GM12878 (cell line): Measurements from ENCODE around the gene CD48. TPM values are rescaled to one million over a fixed set of nuclear protein-coding genes. Genes with fewer than 3 reads are reported as not detected.

ENCODE experiments used
- ATAC-seq: fragments of 200-7000 bp; cut with Tn5 transposase; 3 replicates; pipeline ENCODE4 v1.9.1; 2020; ENCODE audit warnings: mild to moderate bottlenecking, moderate library complexity
- BruUV-seq: library from RNA; stranded (reverse); fragments of 400-500 nt; replicated peaks from 2 replicates; lab custom pipeline; 2021; lab: Mats Ljungman, UMichigan
- CTCF ChIA-PET: fragments of 300-600 bp; sonication (Branson Sonifier 250); formaldehyde crosslinking; extraction: SDS; loops from one replicate; lab custom pipeline; 2021; ENCODE audit warnings: inconsistent platforms; lab: Yijun Ruan, JAX
- POLR2A ChIA-PET: fragments of 350-600 bp; formaldehyde crosslinking; extraction: SDS; loops from one replicate; lab custom pipeline; 2021; ENCODE audit warnings: inconsistent platforms; lab: Charles Lee
- RAD21 ChIA-PET: fragments of 300-600 bp; sonication (Branson Sonifier 250); formaldehyde crosslinking; loops from one replicate; lab custom pipeline; 2023; ENCODE audit warnings: antibody characterized with exemption; ENCODE audit not compliant: unreplicated experiment; lab: Charles Lee
- SMC1A ChIA-PET: fragments of 300-600 bp; sonication (Branson Sonifier 250); formaldehyde crosslinking; loops from one replicate; lab custom pipeline; 2023; ENCODE audit not compliant: unreplicated experiment, uncharacterized antibody; lab: Charles Lee
- DNase-seq: peaks from one replicate; pipeline ENCODE4 v3.0.0-alpha.2; 2011; ENCODE audit warnings: low read depth, low spot score
- FAIRE-seq: peaks from 3 replicates; lab custom pipeline; 2011; peaks lifted over from hg19 to GRCh38; lab: Jason Lieb, UNC
- H2AFZ ChIP-seq: 2 replicates; pipeline ENCODE4 v1.6.0; 2011; ENCODE audit warnings: low read depth, low read length, control low read depth; ENCODE audit not compliant: control insufficient read depth
- H3K27ac ChIP-seq: 2 replicates; pipeline ENCODE4 v1.5.1; 2011; ENCODE audit warnings: control low read depth; ENCODE audit not compliant: control insufficient read depth, insufficient read depth
- H3K27me3 ChIP-seq, 2 experiments: replicated peaks in 1 of 2; 2 replicates each; pipeline versions ENCODE4 v1.6.0 to v1.6.1; 2011; ENCODE audit warnings: low read length in 1 of 2; ENCODE audit not compliant: control insufficient read depth in 2 of 2, insufficient read depth in 2 of 2
- H3K36me3 ChIP-seq, 2 experiments: 2 replicates each; pipeline ENCODE4 v1.5.1; 2011; ENCODE audit warnings: low read length in 1 of 2; ENCODE audit not compliant: control insufficient read depth in 2 of 2, insufficient read depth in 2 of 2
- H3K4me1 ChIP-seq: 2 replicates; pipeline ENCODE4 v1.6.1; 2011; ENCODE audit warnings: mild to moderate bottlenecking, low read length, moderate library complexity, mixed read lengths; ENCODE audit not compliant: control insufficient read depth, insufficient read depth
- H3K4me2 ChIP-seq: 2 replicates; pipeline ENCODE4 v1.6.0; 2011; ENCODE audit warnings: control low read depth; ENCODE audit not compliant: control insufficient read depth, insufficient read depth
- H3K4me3 ChIP-seq: fragments of 200-600 bp; sonication (generic); 2 replicates; pipeline ENCODE4 v1.5.1; 2016
- H3K79me2 ChIP-seq: 2 replicates; pipeline ENCODE4 v1.6.0; 2011; ENCODE audit warnings: low read length; ENCODE audit not compliant: control insufficient read depth, insufficient read depth
- H3K9ac ChIP-seq: 2 replicates; pipeline ENCODE4 v1.8.0; 2011; ENCODE audit warnings: low read length, control low read depth, mixed read lengths; ENCODE audit not compliant: control insufficient read depth, insufficient read depth
- H3K9me3 ChIP-seq: replicated peaks from 3 replicates; pipeline ENCODE4 v1.5.1; 2011; ENCODE audit warnings: mild to moderate bottlenecking, low read length; ENCODE audit not compliant: control insufficient read depth, insufficient read depth
- H4K20me1 ChIP-seq: 2 replicates; pipeline ENCODE4 v1.6.0; 2011; ENCODE audit not compliant: control insufficient read depth, insufficient read depth
- CBFB ChIP-seq: IDR thresholded peaks from 2 replicates; pipeline ENCODE4 v1.6.1; 2016; ENCODE audit warnings: antibody characterized with exemption, low read depth
- NR2C1 ChIP-seq: fragments of 450-650 bp; IDR thresholded peaks from 2 replicates; pipeline ENCODE4 v1.6.1; 2017; ENCODE audit warnings: antibody characterized with exemption, mild to moderate bottlenecking, moderate library complexity
- POLR2AphosphoS2 ChIP-seq: IDR thresholded peaks from 2 replicates; pipeline ENCODE4 v1.6.1; 2011; ENCODE audit warnings: low read depth, mild to moderate bottlenecking, low read length, improper control_type of control experiment, moderate library complexity
- SMC3 ChIP-seq: IDR thresholded peaks from 2 replicates; pipeline ENCODE4 v1.6.1; 2011; ENCODE audit warnings: low read length, improper control_type of control experiment, borderline replicate concordance
- STAT3 ChIP-seq: IDR thresholded peaks from 2 replicates; pipeline ENCODE4 v1.6.1; 2011; ENCODE audit warnings: low read depth, low read length, improper control_type of control experiment
- USF2 ChIP-seq: IDR thresholded peaks from 2 replicates; pipeline ENCODE4 v1.6.1; 2011; ENCODE audit warnings: low read depth, low read length, improper control_type of control experiment, borderline replicate concordance
- YY1 ChIP-seq: IDR thresholded peaks from 2 replicates; pipeline ENCODE4 v1.6.1; 2011; ENCODE audit warnings: low read depth, mild to moderate bottlenecking, low read length
- ZNF384 ChIP-seq: IDR thresholded peaks from 2 replicates; pipeline ENCODE4 v1.6.1; 2012; ENCODE audit warnings: low read depth, mild to moderate bottlenecking, low read length, improper control_type of control experiment, borderline replicate concordance
- WGBS: methylation state at CpG from one replicate; pipeline ENCODE4 v1.1.6; 2016; ENCODE audit warnings: low lambda C conversion rate; ENCODE audit not compliant: insufficient replicate concordance, insufficient coverage; ENCODE audit errors: missing lambda C conversion rate; 5-methylcytosine and 5-hydroxymethylcytosine counted together
- in situ Hi-C: fragments of 300-500 bp; cut with MboI; formaldehyde crosslinking; loops from 9 replicates; pipeline ENCODE4 v1.14.3; 2018; ENCODE audit warnings: mixed read lengths
- intact Hi-C: fragments of 100-400 bp; cut with micrococcal nuclease; formaldehyde crosslinking; loops from one replicate; pipeline ENCODE4 v1.14.2; 2022; ENCODE audit not compliant: unreplicated experiment
- polyA plus RNA-seq, 11 experiments: library from polyadenylated mRNA; depleted of rRNA in 4 of 11; unstranded in 6 of 11; stranded (reverse) in 5 of 11; fragments of >200 nt; fragmentation: Nextera tagmentation in 4 of 11; fragmentation: Illumina TruSeq in 1 of 11; extraction: Ambion mirVana in 4 of 11; extraction: Trizol in 1 of 11; gene quantifications; 1 replicate in 1 of 11; 2 replicates in 10 of 11; pipeline versions ENCODE4 v1.2.1 to v1.2.3, GENCODE V29; 2011 to 2016; ENCODE audit warnings: inconsistent platforms in 2 of 11, missing spikeins in 2 of 11, low read depth in 1 of 11
- total RNA-seq, 4 experiments: library from RNA; depleted of rRNA in 3 of 4; stranded (reverse); fragments of >200 nt in 3 of 4; fragmentation: Illumina TruSeq in 1 of 4; extraction: Trizol in 1 of 4; gene quantifications; 2 replicates each; pipeline versions ENCODE4 v1.2.1 to v1.2.3, GENCODE V29; 2013 to 2021

CD48 gene
- total and polyA plus RNA-seq, 10 of the 15 experiments (the other 5 are each of a cell fraction or from before 2014, with no cell fraction given): 302 to 1,315 (median 430) TPM

GRCh38 chr1:160666079-160666442 lies 45.6 kb downstream of the CD48 start:
- Histone ChIP-seq H3K27me3 (no peaks in the 10 kb centered on the region), H3K9me3 (no peaks in the 10 kb centered on the region; the same call in none of the 3 replicates), H3K36me3 (no peaks in the 10 kb centered on the region), H3K9ac (no peak overlapping the region), H4K20me1 (no peaks in the 10 kb centered on the region), H3K27ac (peak overlapping the region; percentile 75), H3K4me1 (peaks cover 34% of the 10 kb centered on the region), H3K4me3 (peak overlapping the region; percentile 29; the same call in 1 of the 2 replicates), H3K79me2 (peaks cover 14% of the 10 kb centered on the region), H3K4me2 (peak overlapping the region; percentile 73), H2AFZ (peak overlapping the region; percentile 9; the same call in 1 of the 2 replicates)
- in situ Hi-C loops (no loop called here), intact Hi-C loops (no loop called here)
- ChIA-PET CTCF (interaction anchor here (1.0 to 6.4 kb wide), 4 partner anchors 8 to 102 kb away, joined by 3 to 60 read pairs (median 4); partner anchors contain the start of gene CD48), RAD21 (interaction anchor here (1.1 to 5.3 kb wide), 3 partner anchors 8 to 39 kb away, joined by 3 to 42 read pairs (median 4); no protein-coding TSS in a partner anchor), SMC1A (interaction anchor here (0.8 to 6.4 kb wide), 9 partner anchors 8 to 112 kb away, joined by 3 to 79 read pairs (median 4); partner anchors contain the start of gene SLAMF1), POLR2A (interaction anchor here (0.8 to 1.3 kb wide), 2 partner anchors 9 to 10 kb away, joined by 4 to 5 read pairs; no protein-coding TSS in a partner anchor)
- TF ChIP-seq NR2C1: no peak
- ATAC-seq (no peak), FAIRE-seq (no peak), DNase-seq (no peak)
- WGBS: 27% methylated on average over 3 of the region's 3 CpGs
- no TSS peak for BruUV-seq

DNA sequence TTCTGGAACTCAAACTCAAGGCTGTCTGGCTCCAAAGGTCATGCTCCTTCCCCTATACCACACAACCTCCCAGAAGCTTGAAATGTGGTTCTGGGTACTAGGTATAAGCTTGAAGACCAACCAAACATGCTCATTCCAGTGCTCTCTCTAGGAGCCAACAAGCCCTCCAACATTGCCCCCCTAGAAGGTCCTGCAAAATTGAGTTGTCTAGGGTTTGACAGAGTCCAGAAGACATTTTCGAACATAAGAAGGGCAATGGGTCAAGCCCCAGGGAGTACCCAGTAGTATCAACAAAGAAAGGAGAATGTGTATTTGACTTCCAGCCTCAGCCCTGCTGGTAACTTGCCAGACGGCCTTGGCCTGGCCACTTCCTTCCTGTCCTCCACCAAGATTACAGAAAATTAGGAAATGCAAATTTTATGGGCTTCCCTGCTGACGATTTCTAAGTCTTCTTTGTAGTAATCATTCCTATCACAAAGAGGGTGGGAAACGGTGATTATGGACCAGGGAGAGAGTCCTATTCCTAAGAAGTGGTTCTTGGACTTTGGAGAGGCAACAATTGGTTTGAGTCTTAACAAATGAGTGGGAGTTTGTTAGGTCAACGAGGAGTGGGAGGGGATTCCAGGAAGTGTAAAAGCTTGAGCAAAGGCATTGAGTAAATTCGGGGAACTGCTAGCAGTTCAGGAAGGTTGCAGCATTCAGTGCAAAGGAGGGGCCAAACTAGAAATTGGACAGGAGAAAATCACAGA lies 46.1 kb downstream of the CD48 start:
- 1% methylated on average over 6 of the region's 6 CpGs for WGBS
- no TSS peak for BruUV-seq
- peak overlapping the region; percentile 30; the same call in 1 of the 2 replicates for H2AFZ ChIP-seq
- no peak for DNase-seq
- peak overlapping the region; percentile 73 for H3K4me2 ChIP-seq
- ChIA-PET CTCF (interaction anchor here (0.6 to 6.4 kb wide), 6 partner anchors 9 to 112 kb away, joined by 3 to 60 read pairs (median 3); partner anchors contain the start of gene SLAMF1), RAD21 (interaction anchor here (0.6 to 5.3 kb wide), 11 partner anchors 8 to 198 kb away, joined by 3 to 42 read pairs (median 5); partner anchors contain the start of gene SLAMF1), SMC1A (interaction anchor here (0.6 to 6.4 kb wide), 16 partner anchors 9 to 209 kb away, joined by 3 to 79 read pairs (median 4); partner anchors contain the start of gene SLAMF1), POLR2A (interaction anchor here (0.7 to 3.5 kb wide), 11 partner anchors 8 to 76 kb away, joined by 3 to 20 read pairs (median 5); partner anchors contain the start of gene SLAMF1)
- peaks cover 34% of the 10 kb centered on the region for H3K4me1 ChIP-seq
- H3K27me3 ChIP-seq: no peaks in the 10 kb centered on the region
- H3K9ac ChIP-seq: 0 out of 2 replicates have a peak overlapping the region, but pooled peaks have one; percentile 3
- H3K36me3 ChIP-seq: no peaks in the 10 kb centered on the region
- H3K27ac ChIP-seq: peak overlapping the region; percentile 75
- in situ Hi-C loops: no loop called here
- H3K4me3 ChIP-seq: peak overlapping the region; percentile 48
- H3K79me2 ChIP-seq: peaks cover 14% of the 10 kb centered on the region
- ATAC-seq: peak; percentile 39
- H4K20me1 ChIP-seq: no peaks in the 10 kb centered on the region
- FAIRE-seq: no peak
- intact Hi-C loops: no loop called here
- H3K9me3 ChIP-seq: no peaks in the 10 kb centered on the region; the same call in none of the 3 replicates
- TF ChIP-seq USF2 (no peak), POLR2AphosphoS2 (no peak), ZNF384 (no peak), CBFB (no peak), SMC3 (no peak), STAT3 (no peak), YY1 (no peak)
